Effector CD8-positive, alpha-beta T cell (primary cell): ENCODE measurements around the gene AKR1E2.
A peak's percentile ranks its signal among the peaks of the same experiment; 100 is the strongest.

Experiments used
- DNase-seq: peaks from one replicate; lab custom pipeline; 2025; lab: John Stamatoyannopoulos, UW
- total RNA-seq, 4 experiments: gene quantifications; one replicate each; lab custom pipeline; 2026; lab: John Stamatoyannopoulos, UW

AKR1E2 gene
- 0 to 4.3 (median 0.65) reads per million in 4 experiments for total RNA-seq

DNA sequence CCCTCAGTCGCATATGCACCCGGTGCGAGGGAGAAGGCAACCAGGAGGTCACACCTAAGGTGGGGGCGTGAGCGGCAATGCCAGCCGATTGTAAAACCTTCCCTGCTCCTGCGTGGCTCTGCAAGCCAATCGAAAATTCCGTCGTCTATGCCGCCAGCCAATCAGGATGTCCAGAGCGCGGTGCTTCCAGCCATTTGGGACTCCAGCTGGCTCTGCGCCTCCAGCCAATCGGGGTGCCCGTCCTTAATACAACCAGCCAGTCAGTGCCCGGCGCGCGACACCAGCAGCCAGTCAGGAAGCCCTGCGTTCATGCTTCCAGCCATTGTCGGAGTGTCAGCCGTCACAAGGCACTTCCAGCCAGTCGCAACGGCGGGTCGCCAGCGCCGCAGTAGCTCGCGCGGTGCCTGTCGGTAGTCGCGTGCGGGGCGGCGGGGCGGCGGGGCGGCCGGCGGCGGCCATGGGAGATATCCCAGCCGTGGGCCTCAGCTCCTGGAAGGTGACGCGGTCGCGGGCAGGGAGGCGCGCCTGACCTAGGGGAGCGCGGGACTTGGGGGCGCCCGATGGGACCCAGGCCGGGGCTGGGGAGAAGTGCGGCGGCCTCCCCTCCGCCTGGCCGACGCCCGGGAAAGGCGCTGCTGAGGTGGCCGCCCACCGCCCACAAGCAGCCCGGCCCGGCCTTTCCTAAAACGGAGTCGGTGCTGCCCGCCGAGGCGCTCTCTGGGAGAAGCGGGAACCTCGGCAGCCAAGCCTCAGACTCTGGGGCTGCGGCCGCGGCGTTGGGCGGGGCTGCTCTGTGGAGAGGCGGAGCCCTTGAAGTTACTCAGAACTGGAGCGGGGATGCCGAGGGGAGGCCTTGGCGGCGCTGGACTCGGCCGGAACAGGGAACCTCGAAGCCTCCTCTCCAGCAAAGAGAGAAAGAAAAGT lies at the start of gene AKR1E2:
Gene AKR1E2 (plus strand): TSS at position 340 of the 924 bp plus-strand sequence. CDS start 118 bp downstream, at position 458.
- peak; percentile 34 for DNase-seq

DNA sequence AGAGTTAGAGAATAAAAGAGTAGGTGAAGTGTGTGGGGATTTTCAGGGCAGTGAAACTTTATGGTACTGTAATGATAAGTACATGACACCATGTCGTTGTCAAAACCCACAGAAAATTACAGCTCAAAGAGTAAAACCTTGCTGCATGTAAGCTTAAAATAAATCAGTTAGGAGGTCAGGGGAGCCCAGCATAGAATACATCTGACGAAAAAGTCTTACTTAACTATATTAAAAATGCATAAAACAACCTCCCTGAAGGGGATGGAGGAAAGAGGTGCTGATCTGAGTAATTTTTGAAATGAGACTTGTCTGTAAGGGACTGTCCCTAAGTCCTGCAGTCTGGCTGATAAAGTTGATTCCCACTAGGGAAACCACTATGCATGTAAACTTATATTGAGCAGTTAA lies 49.8 kb upstream of the AKR1E2 start:
- no peak for DNase-seq

DNA sequence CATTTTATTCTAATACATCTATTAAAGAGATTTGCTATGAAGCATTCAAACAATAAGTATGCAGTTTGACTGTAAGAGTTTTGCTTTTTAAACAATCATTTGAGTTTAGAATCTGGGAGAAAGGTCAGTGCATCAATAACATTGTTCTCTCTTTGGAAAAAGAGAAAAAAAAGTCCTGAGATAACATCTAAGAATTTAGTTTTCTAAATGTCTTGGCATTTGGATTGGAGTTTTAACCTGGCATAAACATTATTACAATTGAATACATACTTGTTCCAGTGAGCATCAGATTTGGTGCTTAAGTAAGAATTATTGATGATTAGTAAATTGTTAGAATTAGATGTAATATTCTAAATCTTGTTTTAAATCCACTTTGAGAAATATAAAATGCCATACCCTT lies 47.2 kb upstream of the AKR1E2 start:
- no peak for DNase-seq

DNA sequence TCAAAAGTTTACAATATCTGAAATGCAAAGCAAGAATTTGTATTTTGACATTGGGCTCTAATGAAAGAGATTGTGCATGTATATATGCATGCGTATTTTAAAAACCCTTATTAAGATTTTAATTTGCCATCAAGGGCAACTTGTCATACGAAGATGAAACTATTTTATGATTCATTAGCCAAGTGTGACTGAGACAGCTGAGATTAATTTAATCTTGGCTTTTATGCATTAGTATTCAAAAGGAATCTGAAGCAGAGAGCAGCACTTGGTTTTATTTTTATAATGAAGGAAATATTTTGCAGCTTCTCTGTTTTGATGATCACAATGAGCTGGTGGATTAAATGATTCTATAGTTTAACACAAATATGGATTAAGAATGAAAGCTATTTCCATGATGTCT lies 45.9 kb upstream of the AKR1E2 start:
- no peak for DNase-seq

DNA sequence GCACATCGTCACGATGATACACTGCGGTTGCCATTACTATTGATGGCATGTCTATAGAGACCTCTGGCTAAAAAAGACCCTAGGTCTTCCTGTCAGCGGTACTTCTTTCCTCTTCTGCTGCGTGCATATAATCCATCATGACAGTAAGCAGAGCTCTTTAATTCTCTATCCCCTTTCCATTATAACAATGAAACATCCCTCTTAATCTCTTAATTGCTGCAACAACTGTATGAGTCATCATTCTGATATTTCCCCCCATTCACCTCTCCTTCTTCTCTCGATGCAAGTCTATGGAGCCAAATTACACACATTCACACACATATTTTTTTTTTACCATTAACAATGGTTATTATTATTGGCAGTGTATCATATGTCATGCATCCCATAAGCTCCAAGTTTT lies 45.2 kb upstream of the AKR1E2 start:
- DNase-seq = no peak

DNA sequence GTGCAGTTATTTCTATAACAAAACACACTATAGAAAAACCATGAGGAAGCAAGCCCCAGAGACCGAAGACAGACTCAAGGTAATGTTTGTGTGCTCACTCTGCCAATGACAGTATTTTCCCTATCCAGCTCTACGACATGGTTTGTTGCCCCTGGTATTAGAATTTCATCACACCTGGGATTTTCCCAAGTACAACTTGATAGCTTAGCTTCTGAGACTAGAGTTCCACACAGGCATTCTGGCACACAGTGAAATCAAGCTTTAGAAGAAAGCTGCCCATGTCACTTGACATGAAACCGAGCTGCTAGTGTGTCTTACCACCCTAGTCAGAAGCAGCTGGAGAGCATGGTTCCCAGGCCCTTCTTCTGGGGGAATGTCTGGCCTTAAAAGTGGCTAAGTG lies 44.1 kb upstream of the AKR1E2 start:
- DNase-seq = no peak

DNA sequence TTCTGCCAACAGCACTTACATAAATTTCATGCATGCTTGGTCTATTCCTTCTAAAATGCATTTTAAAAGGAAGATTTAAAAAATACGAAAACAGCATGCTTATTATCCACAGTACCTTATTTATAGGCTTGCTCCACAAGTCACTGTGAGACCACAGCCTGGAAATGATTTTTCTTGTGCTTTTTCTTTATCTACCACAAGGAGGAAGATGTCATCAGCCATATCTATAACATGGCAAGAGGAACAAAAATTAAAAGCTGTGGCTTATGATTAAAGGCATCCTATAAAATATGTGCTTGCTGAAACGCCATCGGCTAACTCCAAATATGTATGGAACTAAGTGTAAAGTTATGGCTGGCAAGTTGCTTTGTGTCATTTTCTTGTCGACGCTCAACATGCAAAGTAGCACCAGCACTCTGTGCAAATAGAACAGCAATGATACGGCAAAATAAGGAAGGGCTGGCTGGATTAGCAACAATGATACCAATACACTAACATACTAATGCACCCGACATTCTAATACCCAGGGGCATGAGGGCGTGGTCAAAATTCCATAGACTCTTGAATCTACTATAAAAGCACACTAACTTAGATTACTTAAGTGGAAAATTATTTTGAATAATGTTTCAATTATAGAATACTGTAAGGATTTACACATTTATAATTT lies 41.2 kb upstream of the AKR1E2 start:
- DNase-seq = no peak

DNA sequence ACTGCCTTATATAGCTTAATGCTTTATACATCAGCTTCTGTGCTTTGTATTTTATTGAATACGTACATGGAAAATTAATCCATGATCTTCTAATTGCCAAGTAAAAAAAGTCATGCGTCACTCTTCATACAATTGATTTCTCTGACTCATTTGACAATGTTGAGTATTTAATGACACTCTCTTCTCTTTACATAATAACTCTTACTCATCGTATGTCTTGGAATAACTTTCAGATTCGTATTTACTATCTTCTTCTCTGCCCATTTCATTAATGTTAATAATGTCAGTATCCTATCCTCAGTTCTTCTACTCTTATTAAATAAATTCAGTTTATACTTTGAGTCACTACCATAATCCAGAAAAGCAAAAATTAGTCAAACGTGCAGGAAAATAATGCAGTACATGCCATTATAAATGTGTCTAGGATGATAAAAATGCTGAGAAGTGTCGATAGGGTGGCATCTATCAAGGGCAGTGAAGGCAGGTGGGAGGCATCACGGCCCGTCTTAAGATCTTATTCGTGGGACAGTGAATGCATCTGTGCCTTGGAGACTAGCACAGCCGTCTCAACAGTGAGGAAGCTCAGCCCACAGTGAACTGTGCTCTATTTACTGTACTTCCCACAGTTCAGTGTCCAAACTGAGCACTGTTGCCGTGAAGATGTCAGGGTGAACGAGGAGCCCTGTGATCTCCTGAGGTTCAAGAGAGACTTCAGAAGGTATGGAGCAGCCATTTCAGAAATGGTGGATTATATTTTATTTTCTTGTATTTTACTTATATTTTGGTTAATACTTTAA lies 39.8 kb upstream of the AKR1E2 start:
- DNase-seq = no peak

DNA sequence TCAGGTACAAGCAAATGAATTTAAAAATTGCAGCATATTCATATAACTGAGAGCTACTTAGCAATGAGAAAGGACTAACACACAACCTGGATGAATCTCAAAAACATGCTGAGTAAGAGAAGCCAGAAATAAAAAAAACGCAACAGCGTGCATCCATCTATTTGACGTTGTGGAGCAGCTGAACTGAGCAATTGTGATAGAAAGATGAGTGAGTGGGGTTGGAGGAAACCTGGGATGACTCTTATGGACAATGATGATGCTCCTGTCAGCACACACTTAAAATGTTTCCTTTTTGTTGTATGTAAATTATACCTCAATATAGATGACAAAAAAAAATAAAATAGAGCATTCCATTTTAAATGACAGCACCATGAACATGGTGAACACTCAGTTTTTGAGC lies 36.0 kb upstream of the AKR1E2 start:
- DNase-seq = no peak

DNA sequence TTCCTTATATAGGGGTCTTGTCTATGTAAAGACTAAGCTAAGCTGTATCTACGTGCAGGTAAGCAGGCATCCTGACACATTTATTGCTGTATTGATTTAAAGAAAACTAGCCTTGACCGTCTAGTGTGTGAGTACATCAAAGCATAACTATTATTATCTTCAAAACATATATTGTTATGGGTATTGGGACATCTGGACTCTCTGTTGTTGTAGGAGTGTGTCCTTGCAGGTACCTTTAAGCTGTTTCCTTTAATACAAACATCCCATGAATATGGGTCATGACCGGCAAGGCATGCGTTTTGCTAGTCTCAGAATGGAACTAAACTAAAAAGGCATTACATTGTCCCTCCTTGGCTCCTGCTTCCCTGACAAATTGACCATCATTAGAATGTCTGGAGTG lies 35.1 kb upstream of the AKR1E2 start:
- DNase-seq = no peak

DNA sequence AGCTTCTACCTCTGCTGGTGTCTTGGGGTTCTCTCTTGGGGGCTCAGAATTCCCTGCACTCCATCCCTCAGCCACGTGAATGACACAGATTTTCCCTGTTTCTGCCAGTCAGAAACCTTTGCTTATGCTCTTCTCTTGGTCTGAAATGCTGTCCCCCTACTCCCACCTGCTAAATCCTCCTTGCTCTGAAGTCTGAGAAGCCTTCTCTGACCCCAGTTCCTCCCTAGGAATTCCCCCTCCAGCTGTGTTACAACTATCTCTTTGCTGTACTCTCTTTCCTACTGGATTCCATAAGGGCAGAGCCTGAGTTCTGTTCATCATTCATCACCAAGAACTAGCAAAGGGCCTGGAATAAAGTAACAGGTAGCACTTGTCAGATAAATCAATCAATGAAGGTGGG lies 33.6 kb upstream of the AKR1E2 start:
- DNase-seq = no peak

DNA sequence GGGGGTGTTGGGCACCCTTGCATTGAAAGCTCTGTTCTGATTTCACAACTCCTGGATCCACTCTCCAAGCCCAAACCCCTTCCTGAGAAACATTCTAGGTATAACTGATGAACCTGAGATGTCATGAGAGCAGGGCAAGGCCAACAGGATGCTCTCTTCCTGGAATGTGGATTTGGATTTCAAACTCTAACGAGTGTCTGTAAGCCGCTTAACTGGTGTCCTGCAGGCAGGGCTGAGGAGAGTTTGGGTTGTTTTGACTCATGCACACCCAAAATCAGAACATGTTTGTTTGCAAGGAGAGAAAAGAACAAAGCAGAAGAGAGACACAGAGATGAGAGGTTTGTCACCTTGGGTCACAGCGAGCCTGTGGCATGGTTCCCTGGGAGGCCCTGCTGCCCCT lies 24.6 kb upstream of the AKR1E2 start:
- DNase-seq = no peak

DNA sequence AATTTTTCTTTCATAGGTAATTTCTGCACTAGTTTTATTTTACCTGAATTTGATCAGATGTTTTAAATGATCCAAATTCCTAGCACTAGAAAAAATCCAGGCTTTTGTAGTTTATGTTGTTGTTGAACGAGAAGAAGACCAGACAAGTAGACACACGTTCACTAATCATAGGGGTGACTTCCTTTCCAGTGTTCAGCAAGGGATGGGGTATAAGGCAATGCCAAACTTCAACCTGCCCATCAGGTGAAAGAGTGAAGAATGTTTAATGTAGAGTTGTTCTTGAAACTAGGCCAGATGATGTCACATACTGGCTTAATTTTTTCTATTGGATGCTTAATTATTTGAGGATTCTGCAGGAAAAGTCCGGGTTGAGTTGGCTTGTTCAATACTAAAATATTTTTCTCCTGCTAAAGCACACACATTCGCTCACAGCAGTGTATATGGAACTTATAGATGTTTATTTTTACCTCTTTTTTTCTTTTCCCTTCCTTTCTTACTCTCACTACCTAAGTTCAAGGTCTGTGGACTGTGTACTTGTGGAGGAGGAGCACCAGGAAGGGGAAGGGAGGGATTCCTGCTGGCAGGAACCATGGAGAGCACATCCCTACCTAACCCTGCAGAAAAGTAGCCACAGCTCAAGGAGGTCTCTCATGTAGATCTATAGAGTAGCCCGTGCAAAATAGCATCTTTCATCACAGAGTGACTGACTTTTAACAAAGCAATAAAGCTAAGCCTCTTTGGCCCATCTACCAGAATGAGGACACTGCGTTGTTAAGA lies 23.1 kb upstream of the AKR1E2 start:
- DNase-seq = no peak

DNA sequence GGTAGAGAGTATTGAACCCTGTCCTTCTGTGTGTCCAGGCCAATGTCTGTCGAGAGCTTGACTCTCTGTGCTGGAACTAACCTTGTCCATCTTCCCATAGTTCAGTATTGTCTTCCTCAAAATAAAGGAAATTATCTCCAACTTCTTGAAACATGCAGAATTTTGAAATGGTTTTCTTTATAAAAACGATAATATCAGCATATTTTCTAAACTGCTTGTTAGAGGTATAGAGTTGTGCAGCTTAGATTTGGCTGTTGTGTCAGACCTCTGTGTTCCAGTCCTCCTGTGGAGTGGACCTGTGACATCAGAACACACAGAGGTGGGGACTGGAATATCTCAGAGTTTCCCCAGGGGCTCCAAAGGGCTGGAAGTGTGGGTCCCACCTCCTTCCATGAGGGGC lies 22.2 kb upstream of the AKR1E2 start:
- no peak for DNase-seq

DNA sequence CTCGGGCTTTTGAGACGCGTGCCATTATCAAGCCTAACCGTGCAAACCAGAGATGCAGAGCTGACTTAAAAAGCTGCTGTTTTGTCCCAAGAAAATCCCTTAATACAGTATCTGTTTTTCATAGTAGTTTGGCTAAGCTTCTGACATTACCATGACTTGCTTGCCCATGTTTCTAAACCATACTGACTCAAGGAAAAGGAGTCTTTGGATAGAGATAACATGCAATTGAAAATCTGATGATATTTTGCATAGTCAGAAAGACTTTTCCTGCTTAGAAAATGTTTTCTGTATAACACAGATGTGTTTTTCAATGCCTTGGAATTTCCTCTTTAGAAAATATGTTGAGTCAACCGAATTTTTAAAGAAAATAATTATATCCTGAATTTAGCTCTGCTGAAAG lies 21.5 kb upstream of the AKR1E2 start:
- DNase-seq = no peak

DNA sequence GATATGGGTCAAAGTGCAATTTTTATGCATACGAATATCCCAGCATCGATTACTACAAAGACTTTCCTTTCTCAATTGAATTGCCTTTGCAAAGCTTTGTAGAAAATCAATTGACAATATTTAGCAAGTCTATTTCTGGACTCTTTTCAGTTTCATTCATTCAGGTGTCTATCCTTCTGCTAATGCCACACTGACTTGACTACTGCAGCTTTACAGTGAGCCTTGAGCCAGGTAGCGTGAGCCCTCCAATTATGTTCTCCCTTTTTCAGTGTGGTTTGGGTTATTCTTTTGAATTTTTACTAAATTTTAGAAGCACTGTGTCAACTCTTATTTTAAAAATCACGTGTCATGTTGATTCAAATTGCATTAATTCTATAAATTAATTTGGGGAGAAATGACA lies 19.5 kb upstream of the AKR1E2 start:
- no peak for DNase-seq

DNA sequence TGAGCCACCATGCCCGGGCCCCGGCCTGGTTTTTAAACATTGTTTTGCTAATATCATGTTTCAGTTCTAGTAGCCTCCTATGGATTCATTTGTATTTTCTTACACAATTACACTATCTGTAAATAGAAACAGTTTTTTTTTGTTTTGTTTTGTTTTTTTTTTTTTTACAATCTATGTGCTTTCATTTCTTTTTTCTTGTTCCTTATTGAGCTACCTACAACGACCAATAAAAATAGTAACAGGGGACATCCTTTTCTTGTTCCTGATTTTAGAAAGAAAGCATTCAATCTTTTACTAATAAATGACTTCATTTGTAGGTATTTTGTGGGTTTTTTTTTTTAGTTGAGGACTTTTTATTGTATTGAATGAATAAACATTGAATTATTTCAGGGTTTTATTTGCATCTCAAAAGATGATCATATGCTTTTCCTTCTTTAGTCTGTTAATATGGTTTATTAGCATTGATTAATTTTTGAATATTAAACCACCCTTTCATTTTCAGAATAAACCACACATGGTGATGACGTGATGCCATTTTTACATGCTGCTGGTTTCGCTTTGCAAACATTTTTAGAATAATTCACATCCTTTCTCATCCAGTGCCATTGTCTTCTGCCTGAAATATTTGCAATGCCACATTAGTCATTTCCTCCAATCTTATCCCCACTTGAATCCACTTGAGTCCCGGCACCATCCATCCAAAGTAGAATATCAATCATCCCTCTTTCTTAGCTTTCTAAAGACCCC lies 18.1 kb upstream of the AKR1E2 start:
- no peak for DNase-seq

DNA sequence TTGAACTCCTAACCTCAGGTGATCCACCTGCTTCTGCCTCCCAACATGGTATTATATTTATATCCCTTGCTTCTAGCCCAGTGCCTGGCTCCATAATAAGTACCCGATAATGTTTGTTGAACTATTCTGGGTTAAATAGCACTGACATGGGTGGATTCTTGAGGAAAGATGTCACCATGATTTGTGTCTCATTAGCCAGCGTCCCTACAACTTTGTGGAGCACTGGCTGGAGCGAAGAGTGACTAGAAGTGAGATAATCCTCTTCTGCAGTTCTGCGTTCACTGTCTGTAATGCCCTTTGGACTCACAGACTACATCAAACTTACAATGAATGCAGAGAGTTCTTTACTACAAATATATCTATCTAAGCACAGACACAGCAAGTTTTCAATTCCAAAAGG lies 16.9 kb upstream of the AKR1E2 start:
- DNase-seq = no peak

DNA sequence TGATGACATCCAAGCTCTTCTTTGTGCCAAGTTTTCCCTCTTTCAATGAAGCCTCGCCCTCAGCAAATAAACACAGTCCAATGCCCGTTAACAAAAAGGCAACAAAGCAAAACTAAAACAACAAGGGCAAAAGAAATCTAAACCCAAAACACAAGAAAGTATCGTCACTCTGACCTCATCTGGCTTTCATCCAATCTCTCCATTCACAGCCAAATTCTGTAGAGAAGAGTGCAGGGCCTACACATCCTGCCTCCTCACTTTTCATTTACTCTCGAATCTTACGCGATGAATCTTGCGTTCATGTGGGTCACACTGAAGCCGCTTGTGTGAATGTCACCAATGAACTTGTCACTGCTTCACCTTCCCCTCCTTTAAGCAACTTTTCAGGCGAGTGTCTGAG lies 15.9 kb upstream of the AKR1E2 start:
- no peak for DNase-seq

DNA sequence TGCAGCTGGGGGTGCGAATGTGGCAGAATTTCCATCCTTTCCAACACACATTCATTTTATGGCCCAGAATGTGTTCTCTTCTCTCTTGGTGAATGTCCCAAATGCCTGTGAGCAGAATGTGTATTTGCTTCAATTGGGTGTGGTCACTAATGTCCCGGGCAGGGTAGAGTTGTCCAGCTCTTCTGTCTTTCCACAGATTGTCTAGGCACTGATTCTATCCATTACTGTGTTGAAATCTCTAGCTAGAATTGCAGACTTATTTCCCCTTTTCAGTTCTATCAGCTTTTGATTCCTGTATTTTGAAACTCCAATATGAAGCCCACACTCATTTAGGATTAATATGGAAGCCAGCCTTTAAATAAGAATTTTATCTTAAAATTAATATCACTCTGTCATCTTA lies 14.0 kb upstream of the AKR1E2 start:
- no peak for DNase-seq

DNA sequence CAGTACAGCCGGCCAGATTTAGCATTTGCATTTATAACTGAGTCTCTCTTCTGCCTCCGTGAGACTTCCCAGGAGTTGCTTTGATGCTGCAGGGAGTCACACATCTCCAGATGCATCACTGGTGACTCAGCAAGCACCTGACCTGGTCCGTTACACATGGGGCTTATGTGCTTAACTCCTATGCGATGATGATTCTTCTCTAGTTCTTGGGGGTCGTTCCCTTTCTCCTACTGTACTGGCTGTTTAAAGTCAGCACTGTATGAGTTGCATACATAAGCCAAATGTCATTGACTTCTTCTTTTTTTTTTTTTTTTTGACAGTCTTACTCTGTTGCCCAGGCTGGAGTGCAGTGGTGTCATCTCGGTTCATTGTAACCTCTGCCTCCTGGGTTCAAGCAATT lies 13.0 kb upstream of the AKR1E2 start:
- no peak for DNase-seq
